ENCODE results near the gene MCC. TPM values are rescaled to one million over a fixed set of nuclear protein-coding genes. Genes with fewer than 3 reads are reported as not detected.

Gene MCC
- total and polyA plus RNA-seq, 4 donors: 9.0 to 47.3 (median 14.7) TPM

DNA sequence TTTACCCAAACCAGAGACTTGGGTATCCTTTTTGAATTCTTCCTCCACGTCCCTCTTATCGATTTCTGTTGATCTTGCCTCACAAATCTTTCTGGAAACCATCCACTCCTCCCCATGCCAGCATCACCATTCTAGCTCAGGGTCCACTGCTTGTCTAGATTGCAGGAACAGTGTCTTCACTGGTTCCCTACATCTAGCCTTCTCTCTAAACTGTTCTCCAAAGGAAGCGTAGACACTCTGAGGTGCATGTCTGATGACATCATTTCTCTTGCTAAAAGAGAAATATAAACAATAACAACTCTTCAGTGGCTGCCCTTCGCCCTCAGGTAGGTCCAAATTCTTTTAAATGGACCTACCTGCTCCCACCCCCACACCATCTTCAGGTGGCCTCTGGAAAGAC lies 311.5 kb downstream of the MCC start:
- no peak overlapping the region for H3K4me3 ChIP-seq (ENCODE audit: low read depth in 1 of 3, low read length in 3 of 3)
- 60% methylated on average over 4 of the region's 4 CpGs for WGBS
- H3K9me3 ChIP-seq (ENCODE audit: control insufficient read depth in 4 of 4, low read length in 3 of 4): no peaks in the 10 kb centered on the region
- no peaks in the 10 kb centered on the region for H3K27me3 ChIP-seq (ENCODE audit: control insufficient read depth in 4 of 4, insufficient read depth in 4 of 4, low read length in 3 of 4)
- H3K4me1 ChIP-seq (ENCODE audit: control insufficient read depth in 4 of 4, insufficient read depth in 4 of 4, low read length in 3 of 4): peaks cover 5 to 30% (median 13%) of the 10 kb centered on the region in 4 donors
- H3K27ac ChIP-seq (ENCODE audit: low read depth in 1 of 2, low read length in 2 of 2): peak overlapping the region; percentile 80 to 87
- no peak for DNase-seq (ENCODE audit: low spot score)
- peaks cover 0 to 1% (median 0%) of the 10 kb centered on the region in 4 donors for H3K36me3 ChIP-seq (ENCODE audit: control insufficient read depth in 4 of 4, insufficient read depth in 3 of 4, low read depth in 1 of 4, low read length in 3 of 4)
- H3K9ac ChIP-seq (ENCODE audit: low read depth in 1 of 2, low read length in 2 of 2): no peak overlapping the region
- no peak for TF ChIP-seq GABPA (IDR thresholded peaks at IDR 0.05 in 1 of 2, conservative IDR thresholded peaks at IDR 0.05 in 1 of 2)
- peak in 1 of 2 donors; percentile 45 for TF ChIP-seq HNF4A (conservative IDR thresholded peaks at IDR 0.05)

DNA sequence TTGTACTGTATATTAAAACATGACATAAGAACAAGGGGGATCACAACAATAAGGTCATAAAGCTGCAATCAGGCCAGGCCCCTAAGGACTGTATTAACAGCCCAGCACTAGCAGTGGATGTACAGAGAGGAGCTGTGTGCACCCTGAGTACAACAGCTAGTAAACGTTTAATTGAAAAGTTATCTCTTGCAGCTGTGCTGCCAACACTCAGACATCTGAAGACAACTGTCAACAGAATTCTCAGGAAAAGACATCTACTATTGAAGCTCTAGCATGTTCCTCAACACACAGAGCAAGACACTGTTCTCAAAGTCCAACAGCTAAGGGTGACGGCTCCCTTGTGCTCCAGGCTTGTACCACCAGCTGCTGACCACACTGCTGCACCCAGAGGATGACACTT lies 312.1 kb downstream of the MCC start:
- Histone ChIP-seq H3K36me3 (ENCODE audit: control insufficient read depth in 4 of 4, insufficient read depth in 3 of 4, low read depth in 1 of 4, low read length in 3 of 4) (no peaks in the 10 kb centered on the region), H3K27ac (ENCODE audit: low read depth in 1 of 2, low read length in 2 of 2) (peak overlapping the region; percentile 80 to 87), H3K9me3 (ENCODE audit: control insufficient read depth in 4 of 4, low read length in 3 of 4) (no peaks in the 10 kb centered on the region), H3K9ac (ENCODE audit: low read depth in 1 of 2, low read length in 2 of 2) (no peak overlapping the region), H3K4me1 (ENCODE audit: control insufficient read depth in 4 of 4, insufficient read depth in 4 of 4, low read length in 3 of 4) (peaks cover 5 to 30% (median 13%) of the 10 kb centered on the region in 4 donors), H3K4me3 (ENCODE audit: low read depth in 1 of 3, low read length in 3 of 3) (no peak overlapping the region), H3K27me3 (ENCODE audit: control insufficient read depth in 4 of 4, insufficient read depth in 4 of 4, low read length in 3 of 4) (no peaks in the 10 kb centered on the region)
- DNase-seq (ENCODE audit: low spot score): no peak
- 41% methylated on average over 2 of the region's 2 CpGs for WGBS
- TF ChIP-seq RXRA (IDR thresholded peaks at IDR 0.05) (no peak), NR2F2 (IDR thresholded peaks at IDR 0.05) (no peak)

DNA sequence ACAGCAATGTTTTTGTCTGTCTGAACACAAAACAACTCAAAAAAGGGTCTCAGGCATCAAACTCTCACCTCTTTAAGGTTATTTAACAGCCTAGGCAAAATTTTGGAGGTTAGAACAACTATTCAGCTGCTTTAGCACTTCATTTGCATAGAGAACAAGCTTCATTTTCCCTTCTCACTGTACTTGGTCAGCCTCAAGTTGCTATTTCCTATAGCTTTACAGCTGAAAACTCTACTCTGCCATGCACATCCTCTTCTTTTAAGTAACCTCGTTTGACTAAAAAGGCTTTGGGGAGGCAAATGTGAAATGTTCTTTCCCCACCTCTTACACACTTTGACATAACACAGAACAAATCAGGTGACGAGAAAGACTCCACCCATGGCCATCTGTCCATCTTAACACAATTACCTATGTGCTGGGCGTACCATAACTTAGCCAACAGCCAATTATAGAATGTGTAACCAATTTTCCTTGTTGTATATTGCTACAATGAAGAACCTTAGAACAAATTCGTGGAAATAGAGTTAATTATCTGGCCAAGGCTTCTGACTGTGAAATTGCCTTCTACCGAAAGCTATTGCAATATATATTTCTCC lies 315.9 kb downstream of the MCC start:
- Histone ChIP-seq H3K27ac (ENCODE audit: low read depth in 1 of 2, low read length in 2 of 2) (no peak overlapping the region), H3K4me3 (ENCODE audit: low read depth in 1 of 3, low read length in 3 of 3) (no peak overlapping the region), H3K36me3 (ENCODE audit: control insufficient read depth in 4 of 4, insufficient read depth in 3 of 4, low read depth in 1 of 4, low read length in 3 of 4) (no peaks in the 10 kb centered on the region), H3K27me3 (ENCODE audit: control insufficient read depth in 4 of 4, insufficient read depth in 4 of 4, low read length in 3 of 4) (no peaks in the 10 kb centered on the region), H3K4me1 (ENCODE audit: control insufficient read depth in 4 of 4, insufficient read depth in 4 of 4, low read length in 3 of 4) (peaks cover 6 to 19% (median 16%) of the 10 kb centered on the region in 4 donors), H3K9ac (ENCODE audit: low read depth in 1 of 2, low read length in 2 of 2) (no peak overlapping the region), H3K9me3 (ENCODE audit: control insufficient read depth in 4 of 4, low read length in 3 of 4) (no peaks in the 10 kb centered on the region)
- no peak for DNase-seq (ENCODE audit: low spot score)
- WGBS: 90% methylated on average over 5 of the region's 5 CpGs
- TF ChIP-seq, protein P1, sequence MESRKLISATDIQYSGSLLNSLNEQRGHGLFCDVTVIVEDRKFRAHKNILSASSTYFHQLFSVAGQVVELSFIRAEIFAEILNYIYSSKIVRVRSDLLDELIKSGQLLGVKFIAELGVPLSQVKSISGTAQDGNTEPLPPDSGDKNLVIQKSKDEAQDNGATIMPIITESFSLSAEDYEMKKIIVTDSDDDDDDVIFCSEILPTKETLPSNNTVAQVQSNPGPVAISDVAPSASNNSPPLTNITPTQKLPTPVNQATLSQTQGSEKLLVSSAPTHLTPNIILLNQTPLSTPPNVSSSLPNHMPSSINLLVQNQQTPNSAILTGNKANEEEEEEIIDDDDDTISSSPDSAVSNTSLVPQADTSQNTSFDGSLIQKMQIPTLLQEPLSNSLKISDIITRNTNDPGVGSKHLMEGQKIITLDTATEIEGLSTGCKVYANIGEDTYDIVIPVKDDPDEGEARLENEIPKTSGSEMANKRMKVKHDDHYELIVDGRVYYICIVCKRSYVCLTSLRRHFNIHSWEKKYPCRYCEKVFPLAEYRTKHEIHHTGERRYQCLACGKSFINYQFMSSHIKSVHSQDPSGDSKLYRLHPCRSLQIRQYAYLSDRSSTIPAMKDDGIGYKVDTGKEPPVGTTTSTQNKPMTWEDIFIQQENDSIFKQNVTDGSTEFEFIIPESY (IDR thresholded peaks at IDR 0.05): no peak
- TF ChIP-seq, protein P2, sequence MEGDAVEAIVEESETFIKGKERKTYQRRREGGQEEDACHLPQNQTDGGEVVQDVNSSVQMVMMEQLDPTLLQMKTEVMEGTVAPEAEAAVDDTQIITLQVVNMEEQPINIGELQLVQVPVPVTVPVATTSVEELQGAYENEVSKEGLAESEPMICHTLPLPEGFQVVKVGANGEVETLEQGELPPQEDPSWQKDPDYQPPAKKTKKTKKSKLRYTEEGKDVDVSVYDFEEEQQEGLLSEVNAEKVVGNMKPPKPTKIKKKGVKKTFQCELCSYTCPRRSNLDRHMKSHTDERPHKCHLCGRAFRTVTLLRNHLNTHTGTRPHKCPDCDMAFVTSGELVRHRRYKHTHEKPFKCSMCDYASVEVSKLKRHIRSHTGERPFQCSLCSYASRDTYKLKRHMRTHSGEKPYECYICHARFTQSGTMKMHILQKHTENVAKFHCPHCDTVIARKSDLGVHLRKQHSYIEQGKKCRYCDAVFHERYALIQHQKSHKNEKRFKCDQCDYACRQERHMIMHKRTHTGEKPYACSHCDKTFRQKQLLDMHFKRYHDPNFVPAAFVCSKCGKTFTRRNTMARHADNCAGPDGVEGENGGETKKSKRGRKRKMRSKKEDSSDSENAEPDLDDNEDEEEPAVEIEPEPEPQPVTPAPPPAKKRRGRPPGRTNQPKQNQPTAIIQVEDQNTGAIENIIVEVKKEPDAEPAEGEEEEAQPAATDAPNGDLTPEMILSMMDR (IDR thresholded peaks at IDR 0.05; ENCODE audit: low read depth, low read length, missing input control): no peak
- TF ChIP-seq JUND (IDR thresholded peaks at IDR 0.05) (no peak), HNF4A (conservative IDR thresholded peaks at IDR 0.05) (no peak), FOXA1 (IDR thresholded peaks at IDR 0.05) (no peak), RXRA (IDR thresholded peaks at IDR 0.05) (no peak), EGR1 (IDR thresholded peaks at IDR 0.05; ENCODE audit: low read depth in 2 of 2) (no peak), TAF1 (conservative IDR thresholded peaks at IDR 0.05) (no peak)
- TF ChIP-seq, protein P3, sequence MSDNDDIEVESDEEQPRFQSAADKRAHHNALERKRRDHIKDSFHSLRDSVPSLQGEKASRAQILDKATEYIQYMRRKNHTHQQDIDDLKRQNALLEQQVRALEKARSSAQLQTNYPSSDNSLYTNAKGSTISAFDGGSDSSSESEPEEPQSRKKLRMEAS (IDR thresholded peaks at IDR 0.05): no peak
- TF ChIP-seq, protein P4, sequence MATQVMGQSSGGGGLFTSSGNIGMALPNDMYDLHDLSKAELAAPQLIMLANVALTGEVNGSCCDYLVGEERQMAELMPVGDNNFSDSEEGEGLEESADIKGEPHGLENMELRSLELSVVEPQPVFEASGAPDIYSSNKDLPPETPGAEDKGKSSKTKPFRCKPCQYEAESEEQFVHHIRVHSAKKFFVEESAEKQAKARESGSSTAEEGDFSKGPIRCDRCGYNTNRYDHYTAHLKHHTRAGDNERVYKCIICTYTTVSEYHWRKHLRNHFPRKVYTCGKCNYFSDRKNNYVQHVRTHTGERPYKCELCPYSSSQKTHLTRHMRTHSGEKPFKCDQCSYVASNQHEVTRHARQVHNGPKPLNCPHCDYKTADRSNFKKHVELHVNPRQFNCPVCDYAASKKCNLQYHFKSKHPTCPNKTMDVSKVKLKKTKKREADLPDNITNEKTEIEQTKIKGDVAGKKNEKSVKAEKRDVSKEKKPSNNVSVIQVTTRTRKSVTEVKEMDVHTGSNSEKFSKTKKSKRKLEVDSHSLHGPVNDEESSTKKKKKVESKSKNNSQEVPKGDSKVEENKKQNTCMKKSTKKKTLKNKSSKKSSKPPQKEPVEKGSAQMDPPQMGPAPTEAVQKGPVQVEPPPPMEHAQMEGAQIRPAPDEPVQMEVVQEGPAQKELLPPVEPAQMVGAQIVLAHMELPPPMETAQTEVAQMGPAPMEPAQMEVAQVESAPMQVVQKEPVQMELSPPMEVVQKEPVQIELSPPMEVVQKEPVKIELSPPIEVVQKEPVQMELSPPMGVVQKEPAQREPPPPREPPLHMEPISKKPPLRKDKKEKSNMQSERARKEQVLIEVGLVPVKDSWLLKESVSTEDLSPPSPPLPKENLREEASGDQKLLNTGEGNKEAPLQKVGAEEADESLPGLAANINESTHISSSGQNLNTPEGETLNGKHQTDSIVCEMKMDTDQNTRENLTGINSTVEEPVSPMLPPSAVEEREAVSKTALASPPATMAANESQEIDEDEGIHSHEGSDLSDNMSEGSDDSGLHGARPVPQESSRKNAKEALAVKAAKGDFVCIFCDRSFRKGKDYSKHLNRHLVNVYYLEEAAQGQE (IDR thresholded peaks at IDR 0.05): no peak

Data from liver (tissue), 9 donors.